ENCODE results near the gene PNPLA7. TPM values are rescaled to one million over a fixed set of nuclear protein-coding genes. Genes with fewer than 3 reads are reported as not detected.
"Not testable (repeated sequence)": the region's sequence is repeated elsewhere in the genome, so short reads cannot be mapped to it uniquely, and the experiment has no call there.

PNPLA7 gene
- total and polyA plus RNA-seq, 2 of the 13 experiments (the other 11 are each of a cell fraction or from before 2014, with no cell fraction given) = 0.42 to 1.5 TPM

- ChIA-PET CTCF (ENCODE audit: low intra/inter-chr PET ratio, low total read pairs) (no interaction called here), POLR2A (no interaction called here)
- Histone ChIP-seq H3K9me3 (ENCODE audit: low read length) (no peaks in the 10 kb centered on the region), H3K27ac (ENCODE audit: extremely low read length, insufficient read depth, low read length) (no peak overlapping the region), H3K4me1 (ENCODE audit: insufficient read depth, low read length) (no peaks in the 10 kb centered on the region), H4K20me1 (ENCODE audit: insufficient read depth, low read length) (no peaks in the 10 kb centered on the region), H3K27me3 (ENCODE audit: control insufficient read depth in 1 of 2, insufficient read depth in 2 of 2, low read length in 2 of 2) (no peaks in the 10 kb centered on the region), H3K36me3 (replicated peaks in 1 of 2; ENCODE audit: control insufficient read depth in 1 of 2, insufficient read depth in 2 of 2, low read length in 2 of 2) (no peaks in the 10 kb centered on the region), H2AFZ (ENCODE audit: low read length) (no peak overlapping the region), H3K4me3 (replicated peaks in 1 of 3; ENCODE audit: insufficient read depth in 1 of 3, low read depth in 2 of 3, low read length in 3 of 3) (no peak overlapping the region), H3K9ac (ENCODE audit: insufficient read depth, low read depth, low read length) (no peak overlapping the region), H3K79me2 (ENCODE audit: insufficient read depth, low read length) (no peaks in the 10 kb centered on the region), H3K4me2 (ENCODE audit: low read depth, low read length) (no peak overlapping the region)
- no peak for FAIRE-seq
- TF ChIP-seq MNT (IDR thresholded peaks at IDR 0.05) = peak; percentile 93
- TF ChIP-seq ZNF331 (CRISPR knock-in tag; IDR thresholded peaks at IDR 0.05) = no peak
- no peak for TF ChIP-seq ZNF274 (CRISPR knock-in tag; IDR thresholded peaks at IDR 0.05)
- TF ChIP-seq ZNF33A (CRISPR knock-in tag; IDR thresholded peaks at IDR 0.05; ENCODE audit: borderline replicate concordance) = no peak
- TF ChIP-seq FOXP1 (IDR thresholded peaks at IDR 0.05) = no peak
- no peak for TF ChIP-seq FOXP1 (CRISPR knock-in tag; IDR thresholded peaks at IDR 0.05)
- intact Hi-C loops (cut with micrococcal nuclease; ENCODE audit: unreplicated experiment) = no loop called here
- BruUV-seq (replicated peaks) = no TSS peak
- in situ Hi-C loops (cut with HindIII; ENCODE audit: extremely low pct_ligation_motif_present, low pct_unique_long_range_greater_than_20kb) = no loop called here
- DNase-seq (ENCODE audit: low spot score) = no peak
- 68% methylated on average over 5 of the region's 10 CpGs for WGBS (ENCODE audit: low lambda C conversion rate)
- ATAC-seq = no peak
Observed at GRCh38 chr9:137519553-137519952, 30.6 kb downstream of the PNPLA7 start.

GRCh38 chr9:137518661-137519459 lies 31.3 kb downstream of the PNPLA7 start:
- not testable (repeated sequence) for H3K27me3 ChIP-seq (ENCODE audit: control insufficient read depth in 1 of 2, insufficient read depth in 2 of 2, low read length in 2 of 2)

More at GRCh38 chr9:137518661-137519459, 31.3 kb downstream of the PNPLA7 start:
- BruUV-seq (replicated peaks); DNase-seq (ENCODE audit: low spot score); H3K27ac ChIP-seq (ENCODE audit: extremely low read length, insufficient read depth, low read length); H3K4me1 ChIP-seq (ENCODE audit: insufficient read depth, low read length); FAIRE-seq; in situ Hi-C loops (cut with HindIII; ENCODE audit: extremely low pct_ligation_motif_present, low pct_unique_long_range_greater_than_20kb); H3K79me2 ChIP-seq (ENCODE audit: insufficient read depth, low read length); H3K4me3 ChIP-seq (replicated peaks in 1 of 3; ENCODE audit: insufficient read depth in 1 of 3, low read depth in 2 of 3, low read length in 3 of 3); ATAC-seq; H3K36me3 ChIP-seq (replicated peaks in 1 of 2; ENCODE audit: control insufficient read depth in 1 of 2, insufficient read depth in 2 of 2, low read length in 2 of 2); H3K9ac ChIP-seq (ENCODE audit: insufficient read depth, low read depth, low read length); POLR2A ChIA-PET; H3K9me3 ChIP-seq (ENCODE audit: low read length); H3K4me2 ChIP-seq (ENCODE audit: low read depth, low read length); H4K20me1 ChIP-seq (ENCODE audit: insufficient read depth, low read length); CTCF ChIA-PET (ENCODE audit: low intra/inter-chr PET ratio, low total read pairs); intact Hi-C loops (cut with micrococcal nuclease; ENCODE audit: unreplicated experiment); H2AFZ ChIP-seq (ENCODE audit: low read length): not testable (repeated sequence)
- WGBS (ENCODE audit: low lambda C conversion rate) = 87% methylated on average over 13 of the region's 13 CpGs

All from HepG2 (cell line).